ENCODE data around the gene GPR85. TPM values are rescaled to one million over a fixed set of nuclear protein-coding genes. Genes with fewer than 3 reads are reported as not detected.

Gene GPR85
- total and polyA plus RNA-seq, 4 donors = 0.13 to 1.7 (median 0.42) TPM

DNA sequence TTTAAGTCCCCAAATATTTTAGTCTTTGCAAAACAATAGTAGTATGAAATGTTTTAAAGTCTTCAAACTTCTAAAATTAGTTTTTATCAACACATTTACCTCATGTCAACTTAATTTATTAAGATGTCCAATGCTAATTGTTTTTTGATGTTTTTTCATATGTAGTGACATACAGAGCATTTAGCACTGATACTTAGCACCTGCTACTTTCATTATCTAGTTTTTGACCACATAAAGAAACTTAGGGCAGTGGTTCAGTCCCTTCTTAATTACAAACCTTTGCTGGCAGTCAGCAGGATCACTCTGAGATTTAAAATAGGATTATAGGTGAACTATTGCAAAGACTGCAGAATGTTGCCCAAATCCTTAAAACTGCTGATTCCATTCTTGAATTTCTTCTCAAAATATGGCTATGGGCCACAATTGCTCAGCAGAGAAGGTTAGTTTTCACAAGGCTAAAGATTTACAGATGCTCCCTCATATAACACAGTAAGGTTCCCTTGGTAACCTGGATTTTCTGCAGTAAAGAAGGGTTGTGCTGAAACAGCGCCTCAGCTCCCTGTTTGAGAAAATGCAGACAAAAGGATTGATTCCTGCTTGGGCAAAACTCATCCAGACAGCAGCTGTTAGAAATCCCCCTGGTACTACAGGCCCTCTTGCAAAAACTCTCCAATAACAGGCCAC, 3.4 kb downstream of the GPR85 start (continued):
- no peak for TF ChIP-seq ZBTB33 (IDR thresholded peaks at IDR 0.05)

- DNase-seq (ENCODE audit: low spot score) = no peak
- TF ChIP-seq TAF1 (conservative IDR thresholded peaks at IDR 0.05) = no peak
- TF ChIP-seq YY1 (IDR thresholded peaks at IDR 0.05) = no peak
- TF ChIP-seq ATF3 (IDR thresholded peaks at IDR 0.05) = no peak
- no peak for TF ChIP-seq SP1 (IDR thresholded peaks at IDR 0.05)
- TF ChIP-seq GABPA (IDR thresholded peaks at IDR 0.05 in 1 of 2, conservative IDR thresholded peaks at IDR 0.05 in 1 of 2) = no peak
- TF ChIP-seq JUND (IDR thresholded peaks at IDR 0.05) = no peak
- no peak for TF ChIP-seq NR2F2 (IDR thresholded peaks at IDR 0.05)
- no peak for TF ChIP-seq EGR1 (IDR thresholded peaks at IDR 0.05; ENCODE audit: low read depth in 2 of 2)
- no peak for TF ChIP-seq RXRA (IDR thresholded peaks at IDR 0.05)
- no peak for TF ChIP-seq HNF4A (conservative IDR thresholded peaks at IDR 0.05)
- no peak for TF ChIP-seq CTCF (IDR thresholded peaks at IDR 0.05; ENCODE audit: low read depth, low read length, missing input control)
- TF ChIP-seq, protein P1, sequence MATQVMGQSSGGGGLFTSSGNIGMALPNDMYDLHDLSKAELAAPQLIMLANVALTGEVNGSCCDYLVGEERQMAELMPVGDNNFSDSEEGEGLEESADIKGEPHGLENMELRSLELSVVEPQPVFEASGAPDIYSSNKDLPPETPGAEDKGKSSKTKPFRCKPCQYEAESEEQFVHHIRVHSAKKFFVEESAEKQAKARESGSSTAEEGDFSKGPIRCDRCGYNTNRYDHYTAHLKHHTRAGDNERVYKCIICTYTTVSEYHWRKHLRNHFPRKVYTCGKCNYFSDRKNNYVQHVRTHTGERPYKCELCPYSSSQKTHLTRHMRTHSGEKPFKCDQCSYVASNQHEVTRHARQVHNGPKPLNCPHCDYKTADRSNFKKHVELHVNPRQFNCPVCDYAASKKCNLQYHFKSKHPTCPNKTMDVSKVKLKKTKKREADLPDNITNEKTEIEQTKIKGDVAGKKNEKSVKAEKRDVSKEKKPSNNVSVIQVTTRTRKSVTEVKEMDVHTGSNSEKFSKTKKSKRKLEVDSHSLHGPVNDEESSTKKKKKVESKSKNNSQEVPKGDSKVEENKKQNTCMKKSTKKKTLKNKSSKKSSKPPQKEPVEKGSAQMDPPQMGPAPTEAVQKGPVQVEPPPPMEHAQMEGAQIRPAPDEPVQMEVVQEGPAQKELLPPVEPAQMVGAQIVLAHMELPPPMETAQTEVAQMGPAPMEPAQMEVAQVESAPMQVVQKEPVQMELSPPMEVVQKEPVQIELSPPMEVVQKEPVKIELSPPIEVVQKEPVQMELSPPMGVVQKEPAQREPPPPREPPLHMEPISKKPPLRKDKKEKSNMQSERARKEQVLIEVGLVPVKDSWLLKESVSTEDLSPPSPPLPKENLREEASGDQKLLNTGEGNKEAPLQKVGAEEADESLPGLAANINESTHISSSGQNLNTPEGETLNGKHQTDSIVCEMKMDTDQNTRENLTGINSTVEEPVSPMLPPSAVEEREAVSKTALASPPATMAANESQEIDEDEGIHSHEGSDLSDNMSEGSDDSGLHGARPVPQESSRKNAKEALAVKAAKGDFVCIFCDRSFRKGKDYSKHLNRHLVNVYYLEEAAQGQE (IDR thresholded peaks at IDR 0.05) = no peak
- TF ChIP-seq MAX (IDR thresholded peaks at IDR 0.05) = no peak
- TF ChIP-seq ZBTB33 (IDR thresholded peaks at IDR 0.05) = no peak
- TF ChIP-seq RAD21 (IDR thresholded peaks at IDR 0.05) = no peak
- TF ChIP-seq FOXA1 (IDR thresholded peaks at IDR 0.05) = no peak
- no peak for TF ChIP-seq HNF4G (IDR thresholded peaks at IDR 0.05)
- TF ChIP-seq FOXA2 (IDR thresholded peaks at IDR 0.05) = no peak
These were observed 8.3 kb downstream of the GPR85 start for GRCh38 chr7:113078331-113078730.

More at GRCh38 chr7:113078331-113078730, 8.3 kb downstream of the GPR85 start:
- H3K9ac ChIP-seq (ENCODE audit: low read depth in 1 of 2, low read length in 2 of 2) = no peak overlapping the region
- H3K9me3 ChIP-seq (ENCODE audit: control insufficient read depth in 4 of 4, low read length in 3 of 4) = no peaks in the 10 kb centered on the region
- no peaks in the 10 kb centered on the region for H3K36me3 ChIP-seq (ENCODE audit: control insufficient read depth in 4 of 4, insufficient read depth in 3 of 4, low read depth in 1 of 4, low read length in 3 of 4)
- WGBS = 42% methylated on average over 2 of the region's 2 CpGs
- no peaks in the 10 kb centered on the region for H3K27me3 ChIP-seq (ENCODE audit: control insufficient read depth in 4 of 4, insufficient read depth in 4 of 4, low read length in 3 of 4)
- H3K4me3 ChIP-seq (ENCODE audit: low read depth in 1 of 3, low read length in 3 of 3) = no peak overlapping the region
- no peaks in the 10 kb centered on the region for H3K4me1 ChIP-seq (ENCODE audit: control insufficient read depth in 4 of 4, insufficient read depth in 4 of 4, low read length in 3 of 4)
- H3K27ac ChIP-seq (ENCODE audit: low read depth in 1 of 2, low read length in 2 of 2) = no peak overlapping the region
